Activated CD8-positive, alpha-beta T cell treated with anti-CD3 and anti-CD28 coated beads for 36 hours (primary cell): ENCODE results near the gene DRC7. TPM values are rescaled to one million over a fixed set of nuclear protein-coding genes. Genes with fewer than 3 reads are reported as not detected.

ENCODE experiments used
- ATAC-seq: fragments of 200-7000 bp; cut with Tn5 transposase; one replicate; pipeline ENCODE4 v1.10.0; 2021; ENCODE audit warnings: mild to moderate bottlenecking, moderate library complexity
- CTCF ChIA-PET: fragments of 350-600 bp; sonication (Branson Sonifier 250); formaldehyde crosslinking; loops from one replicate; lab custom pipeline; 2021; ENCODE audit warnings: antibody characterized with exemption; lab: Charles Lee
- POLR2A ChIA-PET: fragments of 350-600 bp; sonication (Branson Sonifier 250); formaldehyde crosslinking; loops from one replicate; lab custom pipeline; 2021; ENCODE audit warnings: antibody characterized with exemption; lab: Charles Lee
- DNase-seq: peaks from one replicate; pipeline ENCODE4 v3.0.0-alpha.2; 2020
- H3K27ac Mint-ChIP-seq: one replicate; pipeline ENCODE4 v1.8.0; 2021; ENCODE audit warnings: mild to moderate bottlenecking, mixed read lengths
- H3K27me3 Mint-ChIP-seq: one replicate; pipeline ENCODE4 v1.8.0; 2021; ENCODE audit warnings: mixed read lengths
- H3K36me3 Mint-ChIP-seq: one replicate; pipeline ENCODE4 v1.8.0; 2021; ENCODE audit warnings: low read depth, mixed read lengths
- H3K4me1 Mint-ChIP-seq: one replicate; pipeline ENCODE4 v1.8.0; 2021; ENCODE audit warnings: low read depth, mixed read lengths
- H3K4me3 Mint-ChIP-seq: one replicate; pipeline ENCODE4 v1.8.0; 2021; ENCODE audit warnings: mild to moderate bottlenecking, moderate library complexity, mixed read lengths
- H3K9me3 Mint-ChIP-seq: one replicate; pipeline ENCODE4 v1.8.0; 2021; ENCODE audit warnings: mixed read lengths
- CTCF ChIP-seq: fragments of 200-600 bp; IDR thresholded peaks from one replicate; pipeline ENCODE4 v1.8.0; 2022; ENCODE audit warnings: antibody characterized with exemption, mild to moderate bottlenecking
- intact Hi-C: fragments of 100-400 bp; cut with micrococcal nuclease; formaldehyde crosslinking; loops from one replicate; pipeline ENCODE4 v1.10.0; 2022
- total RNA-seq, 2 experiments: library from RNA; stranded (reverse); gene quantifications; one replicate each; pipeline ENCODE4 v1.2.3, GENCODE V29; 2021

Gene DRC7
- total RNA-seq, 2 experiments from 2014 or later, result 0.58 TPM; not detected in 1

GRCh38 chr16:57700781-57701551 lies 6.4 kb downstream of the DRC7 start:
- ChIA-PET CTCF (no interaction called here), POLR2A (no interaction called here)
- ATAC-seq (no peak), DNase-seq (no peak)
- Mint-ChIP-seq H3K9me3 (no peaks in the 10 kb centered on the region), H3K27ac (no peak overlapping the region), H3K4me1 (no peaks in the 10 kb centered on the region), H3K27me3 (no peaks in the 10 kb centered on the region), H3K36me3 (no peaks in the 10 kb centered on the region), H3K4me3 (no peak overlapping the region)
- intact Hi-C loops, result no loop called here
- TF ChIP-seq CTCF, result no peak

- DNase-seq (no peak), ATAC-seq (no peak)
- Mint-ChIP-seq H3K36me3 (no peaks in the 10 kb centered on the region), H3K4me1 (no peaks in the 10 kb centered on the region), H3K27ac (no peak overlapping the region), H3K4me3 (no peak overlapping the region), H3K27me3 (peaks cover 1% of the 10 kb centered on the region), H3K9me3 (no peaks in the 10 kb centered on the region)
- intact Hi-C loops, result no loop called here
- no peak for TF ChIP-seq CTCF
- ChIA-PET POLR2A (no interaction called here), CTCF (no interaction called here)
These were observed 7.3 kb downstream of the DRC7 start for GRCh38 chr16:57701759-57702371.

- DNase-seq, result no peak
- no peak overlapping the region for H3K4me3 Mint-ChIP-seq
- intact Hi-C loops, result no loop called here
- peaks cover 4% of the 10 kb centered on the region for H3K4me1 Mint-ChIP-seq
- POLR2A ChIA-PET, result no interaction called here
- no peak overlapping the region for H3K27ac Mint-ChIP-seq
- CTCF ChIA-PET, result no interaction called here
- H3K36me3 Mint-ChIP-seq, result no peaks in the 10 kb centered on the region
- no peaks in the 10 kb centered on the region for H3K9me3 Mint-ChIP-seq
- H3K27me3 Mint-ChIP-seq, result peaks cover 2% of the 10 kb centered on the region
- no peak for ATAC-seq
- no peak for TF ChIP-seq CTCF
These were observed 8.9 kb downstream of the DRC7 start for GRCh38 chr16:57703416-57704010.

- H3K4me3 Mint-ChIP-seq, result no peak overlapping the region
- H3K9me3 Mint-ChIP-seq, result no peaks in the 10 kb centered on the region
- ATAC-seq (no peak), DNase-seq (no peak)
- ChIA-PET POLR2A (no interaction called here), CTCF (no interaction called here)
- no peak for TF ChIP-seq CTCF
- H3K27me3 Mint-ChIP-seq, result peaks cover 2% of the 10 kb centered on the region
- no peaks in the 10 kb centered on the region for H3K36me3 Mint-ChIP-seq
- no peak overlapping the region for H3K27ac Mint-ChIP-seq
- peaks cover 4% of the 10 kb centered on the region for H3K4me1 Mint-ChIP-seq
- intact Hi-C loops, result no loop called here
These were observed 9.7 kb downstream of the DRC7 start for GRCh38 chr16:57704011-57704904.
